RWPE1 (cell line): Measurements from ENCODE around the gene ZBTB7A.

Experiments used
- CTCF ChIA-PET: fragments of 350-600 bp; sonication (Branson Sonifier 250); formaldehyde crosslinking; extraction: SDS; loops from one replicate; lab custom pipeline; 2021; lab: Yijun Ruan, JAX
- POLR2A ChIA-PET: fragments of 400-600 bp; formaldehyde crosslinking; extraction: SDS; loops from one replicate; lab custom pipeline; 2020; ENCODE audit warnings: antibody characterized with exemption; ENCODE audit not compliant: low non-redundant PET; lab: Yijun Ruan, JAX
- DNase-seq: peaks from one replicate; pipeline ENCODE4 v3.0.0; 2012; ENCODE audit warnings: low spot score
- H3K27ac ChIP-seq: fragments of 450-650 bp; 2 replicates; pipeline ENCODE4 v1.5.1; 2017
- CTCF ChIP-seq: fragments of 450-650 bp; conservative IDR thresholded peaks from 2 replicates; pipeline ENCODE4 v1.5.1; 2017; ENCODE audit warnings: low read depth, mild to moderate bottlenecking

Gene ZBTB7A

GRCh38 chr19:4061178-4061682 lies 5.5 kb downstream of the ZBTB7A start:
- peak; percentile 68 for DNase-seq
- ChIA-PET CTCF (no interaction called here), POLR2A (no interaction called here)
- no peak for TF ChIP-seq CTCF
- peak overlapping the region; percentile 98 for H3K27ac ChIP-seq

- POLR2A ChIA-PET: no interaction called here
- CTCF ChIA-PET: no interaction called here
- no peak for DNase-seq
- no peak for TF ChIP-seq CTCF
- H3K27ac ChIP-seq: peak overlapping the region; percentile 98
These were observed 6.0 kb downstream of the ZBTB7A start for GRCh38 chr19:4060621-4061177.

- peak; percentile 71 for DNase-seq
- POLR2A ChIA-PET: interaction anchor here (0.8 kb wide), 1 partner anchor 75 kb away, joined by 5 read pairs; the partner anchor contains the start of gene EEF2
- peak overlapping the region; percentile 98 for H3K27ac ChIP-seq
- CTCF ChIA-PET: no interaction called here
- no peak for TF ChIP-seq CTCF
These were observed 6.6 kb downstream of the ZBTB7A start for GRCh38 chr19:4059891-4060620.

- POLR2A ChIA-PET: interaction anchor here (0.8 kb wide), 1 partner anchor 74 kb away, joined by 5 read pairs; the partner anchor contains the start of gene EEF2
These were observed 7.2 kb downstream of the ZBTB7A start for GRCh38 chr19:4059453-4059871.

GRCh38 chr19:4058693-4059452 lies 7.8 kb downstream of the ZBTB7A start:
- DNase-seq: no peak
- TF ChIP-seq CTCF: no peak
- POLR2A ChIA-PET: interaction anchor here (0.5 kb wide), 1 partner anchor 620 kb away, joined by 3 read pairs; no protein-coding TSS in a partner anchor
- CTCF ChIA-PET: interaction anchor here (0.6 kb wide), 2 partner anchors 52 to 71 kb away, joined by 3 read pairs; partner anchors contain the start of gene PIAS4
- H3K27ac ChIP-seq: peak overlapping the region; percentile 98

More at GRCh38 chr19:4059453-4059871, 7.2 kb downstream of the ZBTB7A start:
- CTCF ChIA-PET: no interaction called here
- DNase-seq: no peak
- peak overlapping the region; percentile 98 for H3K27ac ChIP-seq
- TF ChIP-seq CTCF: no peak
